AG04449 (cell line): ENCODE measurements around the gene ATP5MC2.
"Not testable (repeated sequence)": the region's sequence is repeated elsewhere in the genome, so short reads cannot be mapped to it uniquely, and the experiment has no call there.

Source experiments
- CTCF ChIA-PET: fragments of 350-600 bp; formaldehyde crosslinking; extraction: SDS; loops from one replicate; lab custom pipeline; 2021; ENCODE audit warnings: antibody characterized with exemption; lab: Yijun Ruan, JAX
- POLR2A ChIA-PET: fragments of 400-600, 350-600 bp; formaldehyde crosslinking; extraction: SDS; loops from one replicate; lab custom pipeline; 2020; ENCODE audit warnings: antibody characterized with exemption, inconsistent platforms; lab: Yijun Ruan, JAX
- DNase-seq: peaks from one replicate; pipeline ENCODE4 v3.0.0-alpha.2; 2010; ENCODE audit warnings: low read depth, low spot score
- H3K4me3 ChIP-seq: 2 replicates; pipeline ENCODE4 v1.5.1; 2011; ENCODE audit warnings: low read depth, mild to moderate bottlenecking, control low read depth, low read length
- CTCF ChIP-seq: IDR thresholded peaks from one replicate; pipeline ENCODE4 v1.5.1; 2011; ENCODE audit warnings: mild to moderate bottlenecking, moderate library complexity, low read length, control low read depth, inconsistent platforms; ENCODE audit not compliant: insufficient read depth; ENCODE audit errors: missing control alignments

ATP5MC2 gene

DNA sequence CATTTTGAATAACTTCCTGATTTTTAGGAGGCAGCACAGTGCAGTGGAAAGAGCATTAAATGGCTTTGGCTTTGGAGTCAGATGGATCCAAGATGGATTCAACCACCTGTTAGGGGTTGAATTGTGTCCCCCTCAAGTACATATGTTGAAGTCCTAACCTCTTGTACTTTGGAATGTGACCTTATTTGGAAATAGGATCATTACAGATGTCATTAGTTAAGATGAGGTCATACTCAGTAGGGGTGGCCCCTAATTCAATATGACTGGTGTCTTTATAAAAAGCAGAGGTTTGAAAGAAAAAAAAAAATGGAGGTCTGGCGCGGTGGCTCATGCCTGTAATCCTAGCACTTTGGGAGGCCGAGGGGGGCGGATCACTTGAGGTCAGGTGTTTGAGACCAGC, 18.8 kb downstream of the ATP5MC2 start:
- CTCF ChIA-PET = no interaction called here
- no peak overlapping the region for H3K4me3 ChIP-seq
- POLR2A ChIA-PET = no interaction called here
- TF ChIP-seq CTCF = no peak
- no peak for DNase-seq

GRCh38 chr12:53653595-53653994, 22.3 kb downstream of the ATP5MC2 start:
- POLR2A ChIA-PET = no interaction called here
- CTCF ChIA-PET = interaction anchor here (2.3 kb wide), 1 partner anchor 22 kb away, joined by 10 read pairs; the partner anchor contains the start of gene ATP5MC2

GRCh38 chr12:53652366-53652765, 23.5 kb downstream of the ATP5MC2 start:
- no peak for TF ChIP-seq CTCF
- DNase-seq = peak; percentile 59
- no peak overlapping the region for H3K4me3 ChIP-seq
- POLR2A ChIA-PET = no interaction called here
- CTCF ChIA-PET = interaction anchor here (1.2 to 2.3 kb wide), 2 partner anchors 23 to 108 kb away, joined by 3 to 10 read pairs; partner anchors contain the start of gene ATP5MC2

More at GRCh38 chr12:53653595-53653994, 22.3 kb downstream of the ATP5MC2 start:
- no peak overlapping the region for H3K4me3 ChIP-seq
- DNase-seq = no peak
- TF ChIP-seq CTCF = no peak

- POLR2A ChIA-PET = no interaction called here
- no peak for DNase-seq
- H3K4me3 ChIP-seq = no peak overlapping the region
- CTCF ChIA-PET = interaction anchor here (0.7 to 2.3 kb wide), 4 partner anchors 24 to 109 kb away, joined by 3 to 10 read pairs (median 4); partner anchors contain the start of gene ATP5MC2
- no peak for TF ChIP-seq CTCF
These were observed 24.1 kb downstream of the ATP5MC2 start for GRCh38 chr12:53651737-53652136.

- POLR2A ChIA-PET, DNase-seq, CTCF ChIA-PET, H3K4me3 ChIP-seq: not testable (repeated sequence)
These were observed 29.6 kb downstream of the ATP5MC2 start for GRCh38 chr12:53646300-53646699.

GRCh38 chr12:53645165-53645564, 30.7 kb downstream of the ATP5MC2 start:
- ChIA-PET POLR2A (interaction anchor here (0.5 to 0.6 kb wide), 2 partner anchors 19 to 34 kb away, joined by 3 to 5 read pairs; partner anchors contain the start of gene ATF7), CTCF (no interaction called here)
- H3K4me3 ChIP-seq = no peak overlapping the region
- no peak for TF ChIP-seq CTCF
- no peak for DNase-seq

DNA sequence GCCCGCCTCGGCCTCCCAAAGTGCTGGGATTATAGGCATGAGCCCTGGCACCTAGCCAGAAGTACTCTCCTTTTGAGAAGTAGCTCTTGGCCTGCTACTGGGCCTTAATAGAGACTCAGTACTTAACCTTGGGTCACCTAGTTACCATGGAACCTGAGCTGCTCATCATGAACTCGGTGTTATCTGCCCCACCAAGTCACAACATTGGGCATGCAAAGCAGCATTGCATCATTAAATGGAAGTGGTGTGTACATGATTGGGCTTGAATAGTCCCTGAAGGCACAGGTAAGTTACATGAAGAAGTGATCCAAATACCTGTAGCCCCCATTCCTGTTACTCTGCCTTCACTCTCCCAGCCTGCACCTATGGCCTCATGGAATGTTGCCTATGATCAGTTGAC, 31.8 kb downstream of the ATP5MC2 start:
- H3K4me3 ChIP-seq = no peak overlapping the region
- ChIA-PET POLR2A (no interaction called here), CTCF (no interaction called here)
- TF ChIP-seq CTCF = no peak
- no peak for DNase-seq
